Measurements from ENCODE around the gene BFSP1.

DNA sequence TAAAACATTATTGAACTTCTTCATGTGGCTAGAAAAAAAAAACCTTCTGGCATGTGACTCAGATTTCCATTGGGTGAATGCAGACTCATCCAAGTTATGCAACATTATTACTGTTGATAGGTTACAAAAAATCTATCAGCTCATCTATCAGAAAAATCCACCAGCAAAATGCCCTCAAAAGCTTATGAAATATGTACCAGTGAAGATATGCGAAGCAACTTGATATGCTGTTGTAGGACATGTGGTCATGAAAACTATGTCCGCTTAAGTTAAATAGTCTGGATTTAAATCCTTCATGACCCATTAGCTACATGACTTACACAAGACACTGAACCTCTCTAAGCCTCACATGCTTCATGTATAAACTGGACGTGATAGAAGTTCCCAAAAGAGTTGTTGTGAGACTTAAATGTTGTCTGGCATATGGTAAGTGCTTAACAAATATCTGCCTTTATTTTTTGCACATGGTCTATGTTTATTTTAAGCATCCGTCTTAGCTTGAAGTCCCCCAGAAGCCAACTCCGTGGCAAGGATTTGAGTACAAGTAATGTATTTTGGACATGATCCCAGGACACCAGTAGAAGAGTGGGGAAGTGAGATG is 12.5 kb upstream of the BFSP1 start:
- TF ChIP-seq, protein P1, sequence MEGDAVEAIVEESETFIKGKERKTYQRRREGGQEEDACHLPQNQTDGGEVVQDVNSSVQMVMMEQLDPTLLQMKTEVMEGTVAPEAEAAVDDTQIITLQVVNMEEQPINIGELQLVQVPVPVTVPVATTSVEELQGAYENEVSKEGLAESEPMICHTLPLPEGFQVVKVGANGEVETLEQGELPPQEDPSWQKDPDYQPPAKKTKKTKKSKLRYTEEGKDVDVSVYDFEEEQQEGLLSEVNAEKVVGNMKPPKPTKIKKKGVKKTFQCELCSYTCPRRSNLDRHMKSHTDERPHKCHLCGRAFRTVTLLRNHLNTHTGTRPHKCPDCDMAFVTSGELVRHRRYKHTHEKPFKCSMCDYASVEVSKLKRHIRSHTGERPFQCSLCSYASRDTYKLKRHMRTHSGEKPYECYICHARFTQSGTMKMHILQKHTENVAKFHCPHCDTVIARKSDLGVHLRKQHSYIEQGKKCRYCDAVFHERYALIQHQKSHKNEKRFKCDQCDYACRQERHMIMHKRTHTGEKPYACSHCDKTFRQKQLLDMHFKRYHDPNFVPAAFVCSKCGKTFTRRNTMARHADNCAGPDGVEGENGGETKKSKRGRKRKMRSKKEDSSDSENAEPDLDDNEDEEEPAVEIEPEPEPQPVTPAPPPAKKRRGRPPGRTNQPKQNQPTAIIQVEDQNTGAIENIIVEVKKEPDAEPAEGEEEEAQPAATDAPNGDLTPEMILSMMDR (IDR thresholded peaks at IDR 0.05), result no peak
- TF ChIP-seq POLR2A (IDR thresholded peaks at IDR 0.05), result no peak
